Kidney capillary endothelial cell (primary cell): Measurements from ENCODE around the gene MAN1B1.
"Not testable (repeated sequence)": the region's sequence is repeated elsewhere in the genome, so short reads cannot be mapped to it uniquely, and the experiment has no call there.

Source experiments
- DNase-seq: peaks from one replicate; pipeline ENCODE4 v3.0.0-alpha.2; 2018; ENCODE audit warnings: low spot score

The MAN1B1 gene

GRCh38 chr9:137052998-137053943, 33.5 kb upstream of the MAN1B1 start:
- DNase-seq, result no peak

GRCh38 chr9:137053944-137054931, 32.5 kb upstream of the MAN1B1 start, which contains the start of gene ENTPD2:
Gene ENTPD2 (minus strand): TSS chr9:137054061. CDS start chr9:137053997, 64 bp downstream.
- no peak for DNase-seq

GRCh38 chr9:137054932-137055384, 31.8 kb upstream of the MAN1B1 start:
- DNase-seq, result no peak

GRCh38 chr9:137055385-137056364, 31.1 kb upstream of the MAN1B1 start:
- DNase-seq, result no peak

GRCh38 chr9:137056739-137057415, 29.9 kb upstream of the MAN1B1 start:
- DNase-seq, result no peak

- DNase-seq, result no peak
Measured at GRCh38 chr9:137057545-137057944, 29.2 kb upstream of the MAN1B1 start.

- no peak for DNase-seq
Measured at GRCh38 chr9:137058521-137059234, 28.1 kb upstream of the MAN1B1 start.

- DNase-seq, result no peak
Measured at GRCh38 chr9:137062384-137062783, 24.4 kb upstream of the MAN1B1 start.

- not testable (repeated sequence) for DNase-seq
Measured at GRCh38 chr9:137062798-137063197, 24.0 kb upstream of the MAN1B1 start.

GRCh38 chr9:137063311-137064026, 23.3 kb upstream of the MAN1B1 start:
- DNase-seq, result no peak

- DNase-seq, result peak; percentile 48
Measured at GRCh38 chr9:137064027-137064879, 22.5 kb upstream of the MAN1B1 start.

GRCh38 chr9:137064880-137065164, 22.0 kb upstream of the MAN1B1 start:
- no peak for DNase-seq

GRCh38 chr9:137065336-137065967, 21.3 kb upstream of the MAN1B1 start:
- no peak for DNase-seq

- no peak for DNase-seq
Measured at GRCh38 chr9:137066096-137066861, 20.5 kb upstream of the MAN1B1 start.

GRCh38 chr9:137067860-137068538, 18.8 kb upstream of the MAN1B1 start:
- peak; percentile 69 for DNase-seq
